ENCODE results near the gene MADD. TPM values are rescaled to one million over a fixed set of nuclear protein-coding genes. Genes with fewer than 3 reads are reported as not detected.

MADD gene
- total RNA-seq, 1 experiment from 2014 or later = 29.0 TPM

GRCh38 chr11:47374720-47375019 is 104.7 kb downstream of the MADD start:
- DNase-seq = no peak
- Histone ChIP-seq H3K4me1 (no peaks in the 10 kb centered on the region), H3K27ac (no peak overlapping the region), H3K4me3 (no peak overlapping the region), H3K36me3 (no peaks in the 10 kb centered on the region), H3K9me3 (replicated peaks) (no peaks in the 10 kb centered on the region), H3K27me3 (peaks cover 6% of the 10 kb centered on the region; the same call in 1 of the 2 replicates)

GRCh38 chr11:47375020-47375419 is 105.1 kb downstream of the MADD start:
- DNase-seq = no peak
- H3K4me1 ChIP-seq = no peaks in the 10 kb centered on the region
- no peaks in the 10 kb centered on the region for H3K36me3 ChIP-seq

GRCh38 chr11:47375546-47376085 is 105.7 kb downstream of the MADD start:
- Histone ChIP-seq H3K9me3 (replicated peaks) (no peaks in the 10 kb centered on the region), H3K27ac (no peak overlapping the region), H3K4me3 (no peak overlapping the region), H3K27me3 (peaks cover 6% of the 10 kb centered on the region; the same call in 1 of the 2 replicates), H3K4me1 (no peaks in the 10 kb centered on the region), H3K36me3 (no peaks in the 10 kb centered on the region)
- no peak for DNase-seq

More at GRCh38 chr11:47375020-47375419, 105.1 kb downstream of the MADD start:
- no peaks in the 10 kb centered on the region for H3K9me3 ChIP-seq (replicated peaks)
- no peak overlapping the region for H3K4me3 ChIP-seq
- peaks cover 6% of the 10 kb centered on the region; the same call in 1 of the 2 replicates for H3K27me3 ChIP-seq
- H3K27ac ChIP-seq = no peak overlapping the region

GRCh38 chr11:47376107-47376524 is 106.2 kb downstream of the MADD start:
- Histone ChIP-seq H3K27me3 (peaks cover 6% of the 10 kb centered on the region; the same call in 1 of the 2 replicates), H3K4me3 (no peak overlapping the region), H3K4me1 (no peaks in the 10 kb centered on the region), H3K9me3 (replicated peaks) (no peaks in the 10 kb centered on the region), H3K27ac (no peak overlapping the region), H3K36me3 (no peaks in the 10 kb centered on the region)
- DNase-seq = no peak

GRCh38 chr11:47376525-47377371 is 106.8 kb downstream of the MADD start:
- no peak for DNase-seq
- Histone ChIP-seq H3K27ac (no peak overlapping the region), H3K9me3 (replicated peaks) (no peaks in the 10 kb centered on the region), H3K4me3 (no peak overlapping the region), H3K4me1 (no peaks in the 10 kb centered on the region), H3K27me3 (peaks cover 6% of the 10 kb centered on the region; the same call in 1 of the 2 replicates), H3K36me3 (no peaks in the 10 kb centered on the region)

- Histone ChIP-seq H3K36me3 (no peaks in the 10 kb centered on the region), H3K9me3 (replicated peaks) (no peaks in the 10 kb centered on the region), H3K27me3 (peaks cover 6% of the 10 kb centered on the region; the same call in 1 of the 2 replicates), H3K4me3 (no peak overlapping the region), H3K27ac (no peak overlapping the region), H3K4me1 (no peaks in the 10 kb centered on the region)
- no peak for DNase-seq
Measured at GRCh38 chr11:47377571-47378009, 107.7 kb downstream of the MADD start.

- H3K36me3 ChIP-seq = no peaks in the 10 kb centered on the region
- H3K27ac ChIP-seq = no peak within 1 kb of the TSS
- H3K4me1 ChIP-seq = no peaks in the 10 kb centered on the region
- H3K27me3 ChIP-seq = peaks cover 6% of the 10 kb centered on the region; the same call in 1 of the 2 replicates
- H3K9me3 ChIP-seq (replicated peaks) = no peaks in the 10 kb centered on the region
- no peak within 1 kb of the TSS for H3K4me3 ChIP-seq
- DNase-seq = peak in 1 of 2 experiments; percentile 27
Measured at GRCh38 chr11:47378010-47378835, 108.3 kb downstream of the MADD start, which contains the start of gene SPI1. SPI1 (minus strand) TSS chr11:47378547; CDS start chr11:47378353, 194 bp downstream.

- Histone ChIP-seq H3K4me1 (no peaks in the 10 kb centered on the region), H3K27me3 (peaks cover 6% of the 10 kb centered on the region; the same call in 1 of the 2 replicates), H3K4me3 (no peak overlapping the region), H3K36me3 (no peaks in the 10 kb centered on the region), H3K27ac (no peak overlapping the region), H3K9me3 (replicated peaks) (no peaks in the 10 kb centered on the region)
- DNase-seq = no peak
Measured at GRCh38 chr11:47378836-47379170, 108.9 kb downstream of the MADD start.

- H3K36me3 ChIP-seq = no peaks in the 10 kb centered on the region
- no peak for DNase-seq
Measured at GRCh38 chr11:47379317-47379716, 109.4 kb downstream of the MADD start.

More at GRCh38 chr11:47379317-47379716, 109.4 kb downstream of the MADD start:
- Histone ChIP-seq H3K4me1 (no peaks in the 10 kb centered on the region), H3K4me3 (no peak overlapping the region), H3K9me3 (replicated peaks) (no peaks in the 10 kb centered on the region), H3K27me3 (peaks cover 6% of the 10 kb centered on the region; the same call in 1 of the 2 replicates), H3K27ac (no peak overlapping the region)

Other genes with a start within 250 kb of the MADD start
- 51.1 and 51.5 TPM in 2 replicates for gene ARFGAP2, start 93.3 kb upstream of the MADD start, total RNA-seq (2014; rRNA removed; shearing (Covaris generic))
- gene PACSIN3, start 83.7 kb upstream of the MADD start, total RNA-seq (2014; rRNA removed; shearing (Covaris generic)) = 26.7 and 29.0 TPM in 2 replicates
- gene DDB2, start 55.2 kb upstream of the MADD start, total RNA-seq (2014; rRNA removed; shearing (Covaris generic)) = 10.7 and 11.1 TPM in 2 replicates
- 26.2 and 29.6 TPM in 2 replicates for gene ACP2, start 21.3 kb upstream of the MADD start, total RNA-seq (2014; rRNA removed; shearing (Covaris generic))
- 4.1 and 6.2 TPM in 2 replicates for gene NR1H3, start 12.1 kb upstream of the MADD start, total RNA-seq (2014; rRNA removed; shearing (Covaris generic))
- gene MYBPC3, start 82.6 kb downstream of the MADD start, total RNA-seq (2014; rRNA removed; shearing (Covaris generic)) = not detected in 2 replicates
- not detected in 2 replicates for gene SPI1, start 108.4 kb downstream of the MADD start, total RNA-seq (2014; rRNA removed; shearing (Covaris generic))
- gene SLC39A13, start 138.5 kb downstream of the MADD start, total RNA-seq (2014; rRNA removed; shearing (Covaris generic)) = 17.3 and 24.4 TPM in 2 replicates
- 236 and 258 TPM in 2 replicates for gene PSMC3, start 156.3 kb downstream of the MADD start, total RNA-seq (2014; rRNA removed; shearing (Covaris generic))
- gene RAPSN, start 179.0 kb downstream of the MADD start, total RNA-seq (2014; rRNA removed; shearing (Covaris generic)) = 91.3 and 93.5 TPM in 2 replicates